Pancreas (tissue), 10 donors: ENCODE data around the gene DOCK4. TPM values are rescaled to one million over a fixed set of nuclear protein-coding genes. Genes with fewer than 3 reads are reported as not detected.

Experiments used
- ATAC-seq, 4 donors: fragments of 200-7000 bp; cut with Tn5 transposase; one replicate each; pipeline versions ENCODE4 v1.8.0 to v1.9.1; 2020; ENCODE audit warnings: mild to moderate bottlenecking in 4 of 4, moderate library complexity in 4 of 4
- DNase-seq, 6 donors: peaks; one replicate each; pipeline ENCODE4 v3.0.0-alpha.2; 2020
- FAIRE-seq: peaks from 2 replicates; lab custom pipeline; 2012; peaks lifted over from hg19 to GRCh38; lab: Jason Lieb, UNC
- H3K27ac ChIP-seq, 4 donors: fragments of 200-600 bp; sonication (generic); 1 replicate in 3 of 4; 2 replicates in 1 of 4; pipeline versions ENCODE4 v1.5.0 to v1.8.0; 2020
- H3K27me3 ChIP-seq, 4 donors: fragments of 200-600 bp; one replicate each; pipeline ENCODE4 v1.8.0; 2021
- H3K36me3 ChIP-seq, 3 donors: fragments of 200-600 bp; sonication (generic) in 1 of 3; one replicate each; pipeline versions ENCODE4 v1.5.0 to v1.8.0; 2020 to 2021
- H3K4me1 ChIP-seq, 3 donors: fragments of 200-600 bp; one replicate each; pipeline ENCODE4 v1.8.0; 2021
- H3K4me3 ChIP-seq, 4 donors: fragments of 200-600 bp; sonication (generic) in 2 of 4; one replicate each; pipeline versions ENCODE4 v1.5.0 to v1.8.0; 2020 to 2021
- H3K9me3 ChIP-seq, 4 donors: fragments of 200-600 bp; one replicate each; pipeline ENCODE4 v1.8.0; 2021
- WGBS, 2 donors: extraction: QIAGEN DNeasy Blood & Tissue Kit; methylation state at CpG; one replicate each; pipeline ENCODE4 v1.1.7; 2013; 5-methylcytosine and 5-hydroxymethylcytosine counted together
- intact Hi-C, 3 donors: fragments of 100-400 bp; cut with DNase I; formaldehyde crosslinking; loops; one replicate each; pipeline versions ENCODE4 v1.11.1 to v1.14.2; 2022
- polyA plus RNA-seq, 2 donors: library from polyadenylated mRNA; stranded (reverse); fragments of 200-250 nt; gene quantifications; one replicate each; pipeline ENCODE4 v1.2.3, GENCODE V29; 2013
- total RNA-seq, 6 donors: library from RNA; stranded (reverse); fragmentation: NEBNext Ultra II Directional in 4 of 6; extraction: Animal tissue kit (Norgen Biotek cat#: 25700) in 4 of 6; gene quantifications; one replicate each; pipeline versions ENCODE4 v1.2.1 to v1.2.4, GENCODE V29; 2021 to 2023
- TF ChIP-seq, protein P1 (sequence below), 4 donors: fragments of 200-600 bp; sonication (generic) in 3 of 4; IDR thresholded peaks; one replicate each; pipeline versions ENCODE4 v1.5.0 to v1.8.0; 2021; ENCODE audit warnings: antibody characterized with exemption in 4 of 4
- donor health status: healthy with polysubstance abuse.
- donor health status: DM: no; HTN: no; CAD: no; lungs with moderate emphysema.
- donor health status: DM: no; HTN: no; CAD: no.
- donor health status: control.
- donor health status: control.
- donor health status: Bipolar disorder and iron deficiency.
- donor health status: DM: yes; HTN: yes; CAD: no.
- donor health status: DM: no; HTN: no; CAD: no.
- donor health status: DM: no; HTN: no; CAD: no.
- donor health status: DM: yes; HTN: yes; CAD: no.

Gene DOCK4
- total and polyA plus RNA-seq, 8 donors, result 5.4 to 15.5 (median 6.1) TPM

- Histone ChIP-seq H3K27me3 (no peaks in the 10 kb centered on the region), H3K4me1 (peaks cover 4 to 17% (median 12%) of the 10 kb centered on the region in 3 donors), H3K9me3 (no peaks in the 10 kb centered on the region), H3K27ac (peak overlapping the region in 1 of 4 donors; percentile 10), H3K36me3 (no peaks in the 10 kb centered on the region), H3K4me3 (no peak overlapping the region)
- ATAC-seq (peak in 2 of 4 donors; percentile 34 to 54), FAIRE-seq (no peak), DNase-seq (peak in 1 of 6 donors; percentile 35)
- intact Hi-C loops, result no loop called here
- WGBS, 2 donors, result 97% methylated on average over 4 of the region's 4 CpGs
- TF ChIP-seq, protein P1, sequence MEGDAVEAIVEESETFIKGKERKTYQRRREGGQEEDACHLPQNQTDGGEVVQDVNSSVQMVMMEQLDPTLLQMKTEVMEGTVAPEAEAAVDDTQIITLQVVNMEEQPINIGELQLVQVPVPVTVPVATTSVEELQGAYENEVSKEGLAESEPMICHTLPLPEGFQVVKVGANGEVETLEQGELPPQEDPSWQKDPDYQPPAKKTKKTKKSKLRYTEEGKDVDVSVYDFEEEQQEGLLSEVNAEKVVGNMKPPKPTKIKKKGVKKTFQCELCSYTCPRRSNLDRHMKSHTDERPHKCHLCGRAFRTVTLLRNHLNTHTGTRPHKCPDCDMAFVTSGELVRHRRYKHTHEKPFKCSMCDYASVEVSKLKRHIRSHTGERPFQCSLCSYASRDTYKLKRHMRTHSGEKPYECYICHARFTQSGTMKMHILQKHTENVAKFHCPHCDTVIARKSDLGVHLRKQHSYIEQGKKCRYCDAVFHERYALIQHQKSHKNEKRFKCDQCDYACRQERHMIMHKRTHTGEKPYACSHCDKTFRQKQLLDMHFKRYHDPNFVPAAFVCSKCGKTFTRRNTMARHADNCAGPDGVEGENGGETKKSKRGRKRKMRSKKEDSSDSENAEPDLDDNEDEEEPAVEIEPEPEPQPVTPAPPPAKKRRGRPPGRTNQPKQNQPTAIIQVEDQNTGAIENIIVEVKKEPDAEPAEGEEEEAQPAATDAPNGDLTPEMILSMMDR (IDR thresholded peaks at IDR 0.05), result no peak
Observed at GRCh38 chr7:112081778-112082177, 124.4 kb downstream of the DOCK4 start.

- DNase-seq (peak in 1 of 6 donors; percentile 26), ATAC-seq (peak in 2 of 4 donors; percentile 64 to 69)
- H3K4me3 ChIP-seq, result no peak overlapping the region
Observed at GRCh38 chr7:112080978-112081377, 125.2 kb downstream of the DOCK4 start.

DNA sequence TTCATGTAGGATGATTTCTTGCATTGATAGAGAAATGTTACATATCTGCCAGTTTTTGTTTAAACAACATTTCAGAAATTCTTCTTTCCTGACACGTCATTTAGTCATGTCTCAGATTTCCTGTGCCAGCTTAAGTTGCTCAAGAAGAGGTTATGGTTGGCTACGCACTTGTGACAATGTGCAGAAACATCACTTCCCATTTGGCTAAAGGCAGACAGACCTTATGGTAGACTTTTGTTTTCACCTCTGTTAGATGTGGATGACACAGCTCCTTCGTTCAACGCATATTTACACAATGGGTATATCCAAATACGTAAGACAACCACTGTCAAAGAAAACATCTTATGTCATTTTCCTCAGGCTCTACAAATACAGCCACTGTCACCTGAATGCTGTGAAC lies 125.8 kb downstream of the DOCK4 start:
- intact Hi-C loops, result no loop called here
- Histone ChIP-seq H3K27ac (peak overlapping the region in 2 of 4 donors; percentile 7 to 60), H3K9me3 (no peaks in the 10 kb centered on the region), H3K4me1 (peaks cover 0 to 7% (median 7%) of the 10 kb centered on the region in 3 donors), H3K4me3 (no peak overlapping the region), H3K27me3 (no peaks in the 10 kb centered on the region), H3K36me3 (no peaks in the 10 kb centered on the region)
- ATAC-seq (peak in 2 of 4 donors; percentile 57 to 72), DNase-seq (no peak), FAIRE-seq (no peak)
- 84 to 92% methylated on average over 5 of the region's 5 CpGs for WGBS, 2 donors
- TF ChIP-seq, protein P1 (IDR thresholded peaks at IDR 0.05), result no peak

More at GRCh38 chr7:112080978-112081377, 125.2 kb downstream of the DOCK4 start:
- TF ChIP-seq, protein P1 (IDR thresholded peaks at IDR 0.05), result no peak
- WGBS, 2 donors, result 89 to 90% methylated on average over 8 of the region's 8 CpGs
- FAIRE-seq, result no peak
- intact Hi-C loops, result no loop called here
- Histone ChIP-seq H3K4me1 (peaks cover 0 to 10% (median 7%) of the 10 kb centered on the region in 3 donors), H3K9me3 (no peaks in the 10 kb centered on the region), H3K27me3 (no peaks in the 10 kb centered on the region), H3K27ac (peak overlapping the region in 2 of 4 donors; percentile 7 to 60), H3K36me3 (no peaks in the 10 kb centered on the region)

DNA sequence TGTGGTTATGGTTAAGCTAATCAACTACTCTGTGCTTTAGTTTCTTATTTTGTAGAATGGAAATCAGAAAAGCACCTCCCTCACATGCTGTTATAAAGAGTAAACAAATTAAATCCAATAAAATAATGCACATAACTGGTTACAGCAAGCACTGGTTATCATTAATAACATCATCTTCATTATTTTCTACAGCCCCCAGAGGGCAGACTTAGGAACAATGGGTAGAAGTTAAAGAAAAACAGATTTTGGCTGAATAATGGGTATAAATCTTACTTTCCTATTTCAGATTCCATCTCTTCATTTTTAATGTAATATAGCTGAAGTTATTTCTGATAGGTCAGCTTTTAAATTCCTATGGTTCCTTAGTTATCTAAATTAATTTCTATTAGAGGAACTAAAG lies 126.5 kb downstream of the DOCK4 start:
- no peak for FAIRE-seq
- peaks cover 0 to 7% (median 7%) of the 10 kb centered on the region in 3 donors for H3K4me1 ChIP-seq
- H3K27me3 ChIP-seq, result no peaks in the 10 kb centered on the region
- no peaks in the 10 kb centered on the region for H3K9me3 ChIP-seq
- no peak overlapping the region for H3K4me3 ChIP-seq
- TF ChIP-seq, protein P1 (IDR thresholded peaks at IDR 0.05), result no peak
- no peaks in the 10 kb centered on the region for H3K36me3 ChIP-seq
- ATAC-seq, result no peak
- intact Hi-C loops, result no loop called here
- DNase-seq, result no peak
- H3K27ac ChIP-seq, result peak overlapping the region in 1 of 4 donors; percentile 60

DNA sequence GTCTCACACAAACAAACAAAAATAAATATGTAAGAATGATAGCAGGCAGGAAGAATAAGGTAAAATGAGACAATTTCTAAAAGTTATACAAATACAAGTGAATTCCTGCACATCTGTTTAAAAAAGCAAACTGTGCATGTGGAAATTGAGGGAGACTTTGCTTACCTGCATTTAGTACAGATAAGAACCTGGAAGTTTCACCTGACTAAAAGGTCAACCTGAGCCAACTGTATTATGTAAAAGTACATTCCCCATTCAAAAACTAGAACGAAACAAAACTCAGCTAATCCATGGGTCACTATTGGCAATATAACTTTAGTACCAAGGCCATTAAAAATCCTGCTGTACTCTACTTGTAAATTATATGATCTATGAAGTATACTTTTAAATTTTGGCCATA lies 127.1 kb downstream of the DOCK4 start:
- Histone ChIP-seq H3K27me3 (no peaks in the 10 kb centered on the region), H3K9me3 (no peaks in the 10 kb centered on the region), H3K27ac (no peak overlapping the region), H3K4me3 (no peak overlapping the region), H3K36me3 (no peaks in the 10 kb centered on the region), H3K4me1 (peaks cover 0 to 7% (median 7%) of the 10 kb centered on the region in 3 donors)
- TF ChIP-seq, protein P1 (IDR thresholded peaks at IDR 0.05), result no peak
- no peak for DNase-seq
- intact Hi-C loops, result no loop called here
- WGBS, 2 donors, result 25 to 32% methylated on average over 1 of the region's 1 CpG
- peak in 2 of 4 donors; percentile 36 to 52 for ATAC-seq
- FAIRE-seq, result no peak
